Measurements from ENCODE around the gene ADGRL3. TPM values are rescaled to one million over a fixed set of nuclear protein-coding genes. Genes with fewer than 3 reads are reported as not detected.
"Not testable (repeated sequence)": the region's sequence is repeated elsewhere in the genome, so short reads cannot be mapped to it uniquely, and the experiment has no call there.

ADGRL3 gene
- total RNA-seq, 2 donors from 2014 or later: 48.0 to 54.3 TPM

GRCh38 chr4:61446941-61447340 lies 246.8 kb downstream of the ADGRL3 start:
- no peak for DNase-seq (ENCODE audit: low spot score)
- intact Hi-C loops (cut with DNase I): no loop called here

- DNase-seq (ENCODE audit: low spot score): no peak
- intact Hi-C loops (cut with DNase I): no loop called here
Measured at GRCh38 chr4:61447918-61448317, 247.8 kb downstream of the ADGRL3 start.

GRCh38 chr4:61451935-61452334 lies 251.8 kb downstream of the ADGRL3 start:
- no peak for DNase-seq (ENCODE audit: low spot score)
- intact Hi-C loops (cut with DNase I): no loop called here

- intact Hi-C loops (cut with DNase I): no loop called here
Measured at GRCh38 chr4:61461956-61462355, 261.8 kb downstream of the ADGRL3 start.

GRCh38 chr4:61462451-61463326 lies 262.6 kb downstream of the ADGRL3 start:
- intact Hi-C loops (cut with DNase I): no loop called here
- no peak for DNase-seq (ENCODE audit: low spot score)

More at GRCh38 chr4:61461956-61462355, 261.8 kb downstream of the ADGRL3 start:
- no peak for DNase-seq (ENCODE audit: low spot score)

DNA sequence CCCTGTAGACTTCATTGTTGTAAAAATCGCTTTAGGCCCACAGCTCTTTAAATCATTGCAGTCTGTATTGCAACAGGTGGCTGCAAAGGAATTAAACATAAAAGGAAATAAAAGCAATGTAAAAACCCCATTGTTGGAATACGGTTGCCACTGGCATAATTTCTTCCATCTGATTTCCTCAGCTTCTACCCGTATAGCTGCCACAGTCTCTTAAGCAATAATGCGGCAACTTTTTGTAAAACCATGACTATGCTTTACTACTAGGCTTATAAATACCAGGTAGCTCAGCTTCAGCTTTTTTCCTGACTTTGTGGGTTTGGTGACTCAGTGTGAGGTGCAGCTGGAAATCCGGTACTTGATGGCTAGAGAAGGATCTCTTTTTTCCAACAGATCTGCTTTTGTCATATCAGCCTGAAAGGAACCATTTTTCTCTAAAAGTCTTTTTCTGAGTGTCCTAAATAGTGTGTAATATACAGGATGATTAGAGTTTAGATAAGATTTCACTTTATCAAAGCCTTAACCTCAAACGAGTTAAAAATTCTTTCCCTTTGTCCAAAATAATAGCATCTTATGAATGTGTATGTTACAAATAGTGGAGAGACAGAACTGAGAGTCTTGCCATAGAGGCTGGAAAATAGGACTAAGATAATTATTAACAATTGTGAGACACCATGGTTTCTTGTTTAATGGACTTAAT lies 268.0 kb downstream of the ADGRL3 start:
- intact Hi-C loops (cut with DNase I): no loop called here
- DNase-seq (ENCODE audit: low spot score): no peak

DNA sequence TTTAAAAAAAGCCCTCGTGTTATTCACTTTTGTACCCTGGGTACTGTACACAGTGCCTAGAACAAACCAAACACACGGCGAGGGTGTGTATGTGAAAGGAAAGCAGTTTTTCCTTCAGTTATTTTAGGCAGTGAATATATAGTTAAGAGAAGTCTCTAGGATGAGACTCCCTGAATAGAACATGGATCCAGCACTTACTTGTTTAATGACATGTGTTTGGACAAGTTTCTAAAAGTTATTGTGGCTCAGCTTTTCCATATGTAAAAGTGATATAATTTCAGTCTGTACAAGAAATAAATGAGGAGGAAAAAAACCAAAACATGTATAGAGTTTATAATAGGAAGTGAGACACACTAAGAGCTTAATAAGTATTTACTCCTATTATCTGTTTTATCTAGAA lies 273.2 kb downstream of the ADGRL3 start:
- no peak for DNase-seq (ENCODE audit: low spot score)
- intact Hi-C loops (cut with DNase I): no loop called here

DNA sequence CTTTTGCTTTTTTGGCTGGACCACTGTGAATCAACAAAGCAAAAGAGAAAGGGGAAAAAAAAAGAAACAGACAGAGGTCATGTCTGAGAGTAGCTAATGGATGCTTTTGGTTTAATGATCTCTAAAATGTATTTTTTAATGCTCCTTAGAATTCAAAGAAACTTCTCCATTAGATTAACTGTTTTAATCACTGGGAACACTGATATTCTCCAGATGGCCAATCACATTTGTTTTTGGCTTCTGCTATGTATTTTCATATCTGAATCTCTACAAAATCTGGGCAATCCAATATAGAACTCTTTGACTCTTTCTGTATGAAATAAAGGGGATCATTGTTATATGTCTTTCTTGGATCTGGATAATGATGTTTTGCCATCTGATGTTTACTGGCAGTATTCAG lies 278.2 kb downstream of the ADGRL3 start:
- DNase-seq (ENCODE audit: low spot score): no peak
- intact Hi-C loops (cut with DNase I): no loop called here

DNA sequence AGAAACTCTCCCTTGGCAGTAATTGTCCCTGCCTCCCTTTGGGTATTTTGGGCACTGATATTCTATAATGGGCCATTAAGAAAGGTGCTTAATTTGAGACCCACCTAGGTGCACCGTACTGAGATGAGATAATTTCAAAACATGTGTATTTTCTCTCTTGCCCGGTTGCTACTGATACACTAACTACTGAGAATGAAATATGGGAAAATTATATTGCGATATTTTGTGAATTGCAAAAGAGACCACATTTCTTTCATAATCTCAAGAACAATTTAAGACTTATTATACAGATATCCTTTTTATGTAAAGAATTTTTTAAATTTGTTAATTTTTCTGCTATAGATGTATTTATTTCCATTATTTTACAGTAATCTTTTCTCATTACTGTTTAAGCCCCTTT lies 284.9 kb downstream of the ADGRL3 start:
- DNase-seq (ENCODE audit: low spot score): no peak
- intact Hi-C loops (cut with DNase I): no loop called here

- no peak for DNase-seq (ENCODE audit: low spot score)
- intact Hi-C loops (cut with DNase I): no loop called here
Measured at GRCh38 chr4:61489927-61490326, 289.8 kb downstream of the ADGRL3 start.

DNA sequence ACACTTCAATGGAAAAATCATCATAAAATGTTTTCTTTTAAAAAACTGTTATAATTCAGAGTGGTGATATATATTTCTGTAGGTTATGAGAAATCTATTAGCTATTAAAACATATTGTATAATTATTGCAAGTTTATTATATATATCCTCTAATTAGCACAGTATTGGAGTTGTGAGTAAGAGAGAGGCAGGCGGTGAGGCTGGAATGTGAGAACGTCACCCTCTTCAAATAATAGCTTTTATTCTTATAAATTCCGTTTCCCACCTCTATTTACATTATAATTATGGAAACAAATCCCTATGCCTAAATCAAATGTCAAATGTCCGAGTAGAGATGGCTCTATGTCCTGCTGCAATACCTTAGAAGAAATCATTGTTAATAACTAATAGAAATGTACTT lies 292.9 kb downstream of the ADGRL3 start:
- intact Hi-C loops (cut with DNase I): no loop called here
- DNase-seq (ENCODE audit: low spot score): no peak

- intact Hi-C loops (cut with DNase I): no loop called here
- DNase-seq (ENCODE audit: low spot score): no peak
Measured at GRCh38 chr4:61493470-61493869, 293.3 kb downstream of the ADGRL3 start.

DNA sequence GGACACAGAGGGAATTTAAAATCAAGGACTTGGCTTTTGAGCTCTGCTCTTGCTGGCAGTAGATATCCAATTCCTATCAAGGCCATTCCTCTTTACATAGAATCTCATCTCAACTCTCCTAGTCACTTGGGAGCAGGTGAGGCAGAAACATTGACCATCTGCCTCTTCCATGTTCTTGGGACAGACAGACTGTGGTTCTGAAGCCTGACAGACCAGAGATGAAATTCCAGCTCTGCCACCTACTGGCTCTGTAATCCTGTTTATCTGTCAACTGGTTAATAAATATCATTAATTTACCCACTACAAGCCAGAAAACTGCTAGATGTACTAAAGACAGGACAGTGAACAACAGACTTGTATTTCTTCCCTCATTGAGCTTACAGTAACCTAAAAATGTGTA lies 300.8 kb downstream of the ADGRL3 start:
- intact Hi-C loops (cut with DNase I): no loop called here

GRCh38 chr4:61501812-61502211 lies 301.7 kb downstream of the ADGRL3 start:
- no peak for DNase-seq (ENCODE audit: low spot score)
- intact Hi-C loops (cut with DNase I): no loop called here

More for the DNA sequence above, 300.8 kb downstream of the ADGRL3 start:
- no peak for DNase-seq (ENCODE audit: low spot score)

DNA sequence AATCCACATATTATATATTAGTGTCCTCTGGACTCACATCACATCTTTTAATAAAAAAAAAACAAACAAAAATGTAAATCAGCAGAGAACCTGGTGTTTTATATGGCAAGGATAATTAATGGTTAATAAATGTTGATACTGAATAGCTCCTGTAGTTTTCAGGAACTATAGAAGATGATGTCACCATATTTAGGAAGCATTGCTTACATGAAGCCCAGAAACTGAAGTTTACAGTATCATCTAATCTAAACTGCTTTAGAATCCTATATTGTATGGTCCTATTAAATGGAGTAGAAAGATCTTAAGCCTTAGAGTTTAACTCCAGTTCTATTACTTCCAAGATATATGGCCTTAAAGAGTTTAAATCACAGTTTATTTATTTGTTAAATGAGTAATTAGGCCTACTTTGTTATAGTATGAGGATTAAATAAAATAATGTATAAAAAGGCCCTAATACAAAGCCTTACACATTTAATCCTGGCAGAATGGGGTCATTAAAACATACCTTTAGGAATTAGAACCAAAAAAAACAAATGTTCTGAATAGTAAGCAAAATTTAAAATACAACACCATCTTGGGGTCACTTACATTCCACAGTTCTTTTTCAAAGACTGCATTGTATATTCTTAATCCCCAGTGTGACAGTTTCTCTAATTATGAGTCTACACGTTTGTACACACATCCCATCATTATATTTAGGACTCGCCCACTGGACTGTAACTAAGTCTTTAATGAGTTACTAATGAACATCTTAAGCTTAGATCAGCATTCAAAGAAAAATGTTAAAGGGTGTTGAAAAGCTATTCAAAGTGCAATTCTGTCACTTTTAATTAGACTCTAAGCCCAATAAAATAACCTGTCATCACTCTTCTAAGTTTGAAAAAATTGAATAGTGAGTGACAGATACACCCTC lies 305.9 kb downstream of the ADGRL3 start:
- DNase-seq (ENCODE audit: low spot score): no peak
- intact Hi-C loops (cut with DNase I): no loop called here

GRCh38 chr4:61507091-61507490 lies 307.0 kb downstream of the ADGRL3 start:
- DNase-seq (ENCODE audit: low spot score): no peak
- intact Hi-C loops (cut with DNase I): no loop called here

- intact Hi-C loops (cut with DNase I); DNase-seq (ENCODE audit: low spot score): not testable (repeated sequence)
Measured at GRCh38 chr4:61509721-61510241, 309.7 kb downstream of the ADGRL3 start.

GRCh38 chr4:61511716-61512488 lies 311.8 kb downstream of the ADGRL3 start:
- intact Hi-C loops (cut with DNase I): no loop called here
- DNase-seq (ENCODE audit: low spot score): no peak

GRCh38 chr4:61514991-61515390 lies 314.9 kb downstream of the ADGRL3 start:
- intact Hi-C loops (cut with DNase I): no loop called here
- DNase-seq (ENCODE audit: low spot score): no peak
